NCI-H226 (cell line): ENCODE measurements around the gene ANKS1A.

Experiments used
- DNase-seq: peaks from one replicate; pipeline ENCODE4 v3.0.0-alpha.2; 2015

The ANKS1A gene

DNA sequence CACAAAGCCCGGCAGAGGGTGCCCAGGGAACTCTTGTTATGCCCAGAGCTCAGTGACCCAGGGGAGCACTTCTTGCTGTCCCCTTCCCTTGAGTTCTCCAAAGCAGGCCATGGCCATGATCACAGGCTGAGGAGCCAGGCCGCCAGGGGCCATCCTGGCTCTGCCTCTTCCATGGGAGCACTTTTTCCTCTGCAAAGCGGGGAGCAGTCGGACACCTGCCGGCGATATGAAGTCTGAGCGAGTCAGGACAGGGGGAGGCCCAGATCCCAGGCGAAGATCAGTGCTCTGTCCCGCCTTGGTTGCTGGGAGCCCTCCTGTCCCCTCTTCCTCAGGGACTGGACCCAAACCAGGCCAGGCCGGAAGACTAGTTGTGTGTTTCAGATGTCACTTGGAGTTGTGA is 184.2 kb downstream of the ANKS1A start:
- no peak for DNase-seq

DNA sequence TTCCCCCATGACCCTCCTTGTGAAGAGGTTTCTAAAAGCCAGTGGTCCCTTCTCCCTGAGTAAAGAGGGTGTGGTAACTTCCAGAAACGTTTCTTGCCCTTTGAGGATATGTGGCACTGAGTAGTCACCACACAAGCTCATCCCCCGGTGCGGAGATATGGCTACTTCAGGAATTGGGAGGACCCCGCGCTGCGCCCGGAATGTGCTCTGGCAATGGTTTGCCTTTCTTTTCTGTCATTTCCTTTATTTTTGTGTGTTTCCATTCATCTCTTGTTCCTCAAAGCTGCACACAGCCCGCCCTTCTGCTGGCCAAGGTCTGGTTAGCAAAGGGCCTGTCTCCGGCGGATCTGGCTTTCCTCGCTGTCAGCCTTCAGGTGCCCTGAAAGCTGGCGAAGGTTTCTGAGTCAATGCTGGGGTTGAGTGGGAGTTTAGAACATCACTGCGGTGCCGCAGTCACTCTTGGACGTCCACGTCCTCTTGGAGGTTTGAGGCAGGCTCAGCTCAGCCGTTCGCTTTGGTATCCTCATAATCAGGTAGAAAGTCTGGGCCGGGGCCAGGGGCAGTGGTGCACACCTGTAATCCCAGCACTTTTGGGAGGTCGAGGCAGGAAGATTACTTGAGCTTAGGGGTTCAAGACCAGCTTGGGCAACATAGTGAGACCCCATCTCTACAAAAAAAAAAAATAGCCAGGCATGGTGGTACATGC is 184.9 kb downstream of the ANKS1A start:
- DNase-seq, result no peak

DNA sequence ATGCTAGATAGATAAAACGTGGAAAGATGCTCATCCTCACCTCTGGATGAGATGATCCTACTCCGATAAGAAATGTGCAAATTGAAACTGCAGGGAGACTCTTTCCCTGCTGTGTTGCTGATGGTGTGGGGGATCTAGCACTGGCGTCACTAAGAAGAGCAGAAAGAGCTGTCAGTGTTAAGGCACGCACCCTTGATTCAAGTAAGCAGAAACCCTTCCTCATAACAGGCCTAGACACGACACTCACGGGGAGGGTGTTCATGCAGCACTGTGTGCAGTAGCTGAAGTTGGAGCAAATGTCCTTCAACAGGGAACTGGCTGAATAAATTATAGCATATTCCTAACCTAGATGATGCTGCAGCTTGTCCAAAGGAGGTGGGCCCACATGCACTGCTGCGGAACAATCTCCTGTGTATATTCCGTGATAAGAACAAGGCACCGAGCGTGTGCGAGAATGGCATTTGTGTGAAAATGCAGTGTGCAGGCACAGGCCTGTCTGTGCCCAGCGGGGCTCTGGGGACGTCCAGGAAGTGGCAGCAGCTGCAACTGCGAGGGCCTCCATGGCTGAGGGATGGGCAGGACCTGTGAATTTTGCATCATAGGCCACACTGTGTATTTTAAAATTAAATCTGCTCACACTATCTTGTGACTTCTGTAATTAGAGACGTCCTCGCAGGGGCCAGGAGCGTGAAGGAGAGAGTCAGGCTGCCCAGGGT is 188.1 kb downstream of the ANKS1A start:
- no peak for DNase-seq

DNA sequence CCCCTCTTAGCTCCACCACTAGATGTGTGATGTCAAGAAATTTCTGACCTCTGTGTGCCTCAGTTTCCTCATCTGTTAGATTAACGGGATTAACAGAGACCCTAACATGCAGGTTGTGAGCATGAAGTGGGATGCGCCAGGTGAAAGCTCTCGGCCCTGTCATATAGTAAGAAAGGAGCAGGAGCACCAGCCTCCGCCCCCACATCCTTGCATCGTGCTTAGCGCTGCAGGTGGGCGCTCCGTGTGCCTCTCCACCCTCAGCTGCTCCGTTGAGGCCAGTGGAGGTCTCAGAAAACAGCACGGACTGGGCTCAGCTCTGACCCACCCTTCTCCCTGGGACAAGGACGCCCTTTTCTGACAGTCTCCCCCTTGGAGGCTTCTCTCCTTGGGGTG is 188.7 kb downstream of the ANKS1A start:
- DNase-seq, result no peak

DNA sequence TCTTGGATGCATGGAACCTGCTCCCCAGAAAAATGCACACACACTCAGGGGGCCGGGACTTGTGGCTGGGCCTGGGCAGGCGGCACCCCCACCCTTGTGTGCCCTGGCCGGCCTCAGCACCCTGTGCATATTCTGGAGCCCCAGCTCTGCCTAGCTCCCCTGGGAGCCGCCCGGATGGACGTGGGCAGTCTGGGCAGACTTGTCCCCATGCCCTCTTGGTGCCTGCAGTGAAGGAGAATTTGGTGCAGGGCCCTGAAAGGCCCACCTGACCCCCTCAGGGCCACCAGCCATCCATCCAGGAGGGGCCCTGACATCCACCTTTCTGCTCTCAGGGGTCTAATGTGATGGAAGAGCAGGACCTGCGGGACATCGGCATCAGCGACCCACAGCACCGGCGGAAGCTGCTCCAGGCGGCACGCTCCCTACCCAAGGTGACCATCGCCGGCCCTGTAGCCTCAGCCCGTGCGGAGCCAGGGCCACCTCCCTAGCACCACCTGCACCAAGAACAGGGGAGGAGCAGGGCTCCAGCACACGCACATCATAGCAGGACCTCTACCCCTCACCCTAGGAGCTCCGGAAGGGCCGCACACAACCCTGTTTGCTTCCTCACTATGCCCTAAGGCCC is 189.3 kb downstream of the ANKS1A start:
- DNase-seq, result no peak

DNA sequence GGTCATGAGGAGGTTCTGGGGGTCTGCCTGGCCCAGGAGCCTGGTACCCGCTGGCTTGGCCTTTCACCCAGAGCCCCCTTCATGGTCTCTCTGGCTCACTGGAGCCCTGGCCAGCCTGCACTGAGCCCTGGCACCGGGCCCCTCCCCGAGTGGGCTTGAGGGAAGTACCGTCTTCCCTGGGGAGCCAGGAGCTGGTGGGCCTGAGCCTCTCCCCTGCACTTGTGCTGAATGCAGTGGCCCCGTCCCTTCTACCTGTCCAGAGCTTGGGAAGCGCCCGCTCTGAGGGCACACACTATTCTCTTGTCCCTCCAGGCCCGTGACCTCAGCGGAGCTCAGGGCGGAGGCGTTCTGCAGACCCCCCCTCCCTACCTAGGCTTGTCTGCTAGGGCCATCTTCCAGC is 189.8 kb downstream of the ANKS1A start:
- DNase-seq, result no peak

DNA sequence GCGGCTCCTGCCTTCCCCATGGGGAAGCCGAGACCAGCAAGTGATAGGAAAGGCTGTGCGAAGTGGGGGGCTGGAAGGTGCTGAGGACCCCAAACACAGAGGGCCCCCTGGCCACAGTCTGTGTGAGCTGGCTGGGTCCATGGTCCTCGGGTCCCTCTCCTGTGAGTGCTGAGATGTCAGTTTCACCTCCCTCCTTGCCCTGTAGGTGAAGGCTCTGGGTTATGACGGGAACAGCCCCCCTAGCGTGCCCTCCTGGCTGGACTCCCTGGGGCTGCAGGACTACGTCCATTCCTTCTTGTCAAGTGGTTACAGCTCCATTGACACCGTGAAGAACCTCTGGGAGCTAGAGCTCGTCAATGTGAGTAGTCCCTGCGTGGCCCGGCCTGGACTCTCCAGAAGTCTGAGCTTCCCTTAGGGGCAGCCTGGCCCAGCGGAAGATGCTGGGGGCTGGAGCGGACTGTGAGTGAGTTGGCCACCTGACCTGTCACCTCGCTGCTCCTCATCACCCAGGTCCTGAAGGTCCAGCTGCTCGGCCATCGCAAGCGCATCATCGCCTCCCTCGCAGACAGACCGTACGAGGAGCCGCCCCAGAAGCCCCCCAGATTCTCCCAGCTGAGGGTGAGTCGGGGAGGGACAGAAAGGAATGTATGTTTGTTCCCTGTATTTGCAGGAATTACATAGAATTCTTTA is 190.4 kb downstream of the ANKS1A start:
- DNase-seq, result no peak

DNA sequence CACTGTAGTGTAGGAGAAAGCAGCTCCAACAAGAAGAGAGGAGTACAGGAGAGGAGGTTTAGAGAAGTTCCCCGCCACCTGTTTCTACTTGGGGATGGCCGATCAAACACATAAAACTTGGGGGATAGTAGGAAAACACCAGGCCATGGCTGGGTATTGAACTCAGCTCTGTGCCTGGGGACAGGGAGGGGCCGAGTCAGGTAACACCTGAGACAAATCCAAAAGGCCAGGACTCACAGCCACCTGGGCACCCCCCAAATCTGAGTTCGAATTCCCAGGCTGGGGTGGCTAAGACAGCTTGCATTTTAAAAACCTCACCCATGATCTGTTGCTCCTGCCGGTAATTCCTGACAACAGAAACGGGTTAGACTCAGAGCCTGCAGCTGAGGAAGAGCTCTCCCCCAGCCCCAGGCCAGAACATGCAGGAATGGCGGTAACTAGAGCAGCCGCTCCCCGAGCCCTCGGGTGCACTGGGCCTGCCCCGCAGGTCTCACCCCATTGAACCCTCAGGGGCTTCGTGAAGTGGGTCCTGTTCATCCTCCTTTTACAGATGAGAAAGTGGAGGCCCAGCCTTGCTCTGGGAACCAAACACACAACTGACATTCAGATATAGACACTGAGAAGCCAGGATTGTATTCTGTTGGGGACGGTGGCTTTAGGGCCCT is 191.1 kb downstream of the ANKS1A start:
- DNase-seq, result no peak

DNA sequence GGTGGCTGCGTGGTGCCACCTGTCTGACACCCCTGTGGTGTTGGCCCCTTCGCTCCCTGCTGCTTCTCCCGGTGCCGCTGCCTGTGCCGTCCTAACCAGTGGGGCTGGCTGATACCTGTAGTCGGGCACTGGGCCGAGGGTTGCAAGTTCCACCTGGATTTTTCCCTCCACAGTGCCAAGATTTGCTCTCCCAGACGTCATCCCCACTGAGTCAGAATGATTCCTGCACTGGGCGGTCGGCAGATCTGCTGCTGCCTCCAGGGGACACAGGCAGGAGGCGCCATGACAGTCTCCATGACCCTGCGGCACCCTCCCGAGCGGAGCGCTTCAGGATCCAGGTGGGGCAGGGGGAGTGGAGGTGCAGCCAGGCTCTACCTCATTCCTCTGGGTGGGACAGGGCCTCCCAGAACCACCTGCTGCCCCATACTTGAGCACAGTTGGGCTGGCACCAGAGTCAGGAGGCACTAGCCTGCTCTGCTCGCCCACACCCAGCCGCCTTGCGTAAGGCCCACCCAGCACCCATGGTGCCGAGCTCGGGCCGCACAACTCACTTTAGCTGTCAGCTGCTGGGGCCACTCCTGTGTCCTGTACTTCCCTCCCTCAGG is 191.9 kb downstream of the ANKS1A start:
- no peak for DNase-seq

DNA sequence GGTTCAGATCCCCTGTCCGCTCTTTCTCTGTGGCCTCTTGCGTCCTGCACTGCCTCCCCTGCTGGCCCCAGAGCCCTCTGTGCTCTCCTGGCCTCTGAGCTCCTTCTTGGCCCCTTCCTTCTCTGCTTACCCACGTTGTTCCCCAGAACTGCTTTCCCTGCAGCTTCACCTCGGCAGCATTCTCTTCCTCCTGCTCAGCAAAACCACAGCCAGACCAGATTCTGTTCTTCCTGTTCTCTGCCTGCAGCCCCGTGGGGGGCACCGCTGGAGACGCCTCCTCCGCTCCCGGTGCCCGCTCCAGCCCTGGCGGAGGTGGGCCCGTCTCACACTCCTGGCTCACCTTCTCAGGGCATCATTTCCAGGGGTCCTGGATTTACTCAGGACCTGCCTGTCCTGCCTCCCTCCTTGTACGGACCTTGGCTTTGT is 192.4 kb downstream of the ANKS1A start:
- DNase-seq, result no peak

DNA sequence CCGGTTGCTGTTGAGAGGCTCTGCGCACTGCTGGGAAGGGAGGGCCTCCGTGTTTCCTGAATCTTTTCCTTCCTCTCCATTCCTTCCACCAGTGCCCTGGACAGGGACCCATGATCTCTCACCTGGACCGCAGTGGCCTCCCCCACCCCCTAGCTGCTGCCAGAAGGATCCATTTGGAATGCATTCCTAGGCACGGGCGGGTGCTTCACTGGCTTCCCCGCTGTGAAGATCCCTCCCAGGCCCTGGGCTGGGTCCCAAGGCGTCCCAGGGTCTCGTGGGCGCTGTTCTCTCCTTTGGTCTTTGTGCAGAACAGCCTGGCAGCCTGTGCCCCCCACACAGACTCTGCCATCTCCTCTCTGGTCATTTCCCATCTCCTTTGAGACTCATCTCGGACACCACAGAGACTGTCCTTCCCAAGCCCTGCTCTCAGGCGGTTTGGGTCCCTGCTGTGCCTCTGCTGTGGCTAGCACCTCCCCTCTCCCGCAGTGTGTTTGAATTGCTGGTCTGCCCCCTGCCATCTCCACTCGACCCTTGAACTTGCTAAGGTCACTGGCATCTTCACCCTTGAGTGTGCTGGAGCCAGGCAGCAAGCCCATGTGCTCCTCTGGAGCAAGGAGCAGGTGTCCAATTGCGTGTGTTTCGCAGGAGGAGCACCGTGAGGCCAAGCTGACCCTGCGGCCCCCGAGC is 193.1 kb downstream of the ANKS1A start:
- no peak for DNase-seq

DNA sequence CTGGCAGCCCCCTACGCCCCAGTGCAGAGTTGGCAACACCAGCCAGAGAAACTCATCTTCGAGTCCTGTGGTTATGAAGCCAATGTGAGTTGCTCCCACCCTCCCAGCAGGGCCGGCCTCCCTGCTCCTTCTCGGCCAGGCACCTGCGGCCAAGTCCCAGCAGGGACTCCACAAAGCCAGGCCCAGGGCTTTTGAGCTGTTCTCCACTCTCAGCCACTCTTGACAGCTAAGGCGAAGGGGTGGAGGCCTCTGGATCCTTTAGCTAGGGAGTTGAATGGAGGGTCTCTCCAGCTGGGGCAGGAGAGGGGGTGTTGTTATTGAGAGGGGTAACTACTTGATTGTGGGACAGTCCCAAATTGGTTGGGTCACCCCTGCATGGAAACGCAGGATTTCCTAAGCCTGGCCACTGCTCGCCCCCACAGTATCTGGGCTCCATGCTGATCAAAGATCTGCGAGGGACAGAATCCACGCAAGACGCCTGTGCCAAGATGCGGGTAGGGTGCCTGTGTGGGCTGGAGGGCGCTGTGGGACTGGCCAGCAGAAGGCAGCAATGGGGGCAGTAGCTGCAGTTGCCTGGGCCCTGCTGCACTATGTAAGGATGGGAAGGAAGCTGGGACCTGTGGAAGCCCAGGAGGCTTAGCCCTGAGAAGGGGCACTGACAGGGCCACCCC is 193.8 kb downstream of the ANKS1A start:
- DNase-seq, result no peak

DNA sequence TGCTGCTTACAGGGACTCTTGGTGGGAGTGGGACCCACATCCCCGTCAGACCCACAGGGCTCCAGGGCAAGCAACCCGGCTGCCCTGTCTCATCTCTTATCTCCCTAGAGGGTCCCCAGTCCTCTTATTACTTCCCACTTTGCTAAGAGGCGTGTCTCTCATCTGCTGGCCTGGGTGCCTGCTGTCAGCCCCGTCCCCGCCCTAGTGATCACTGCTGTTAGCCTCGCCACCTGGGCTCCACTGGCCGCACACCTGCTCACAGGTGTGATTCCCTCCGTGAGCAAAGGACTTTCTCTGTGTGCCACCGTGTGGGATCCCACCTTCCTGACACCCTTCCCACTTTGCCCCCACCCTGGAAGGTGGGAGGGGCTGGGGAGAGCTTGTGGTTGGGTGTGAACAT is 194.5 kb downstream of the ANKS1A start:
- DNase-seq, result no peak

DNA sequence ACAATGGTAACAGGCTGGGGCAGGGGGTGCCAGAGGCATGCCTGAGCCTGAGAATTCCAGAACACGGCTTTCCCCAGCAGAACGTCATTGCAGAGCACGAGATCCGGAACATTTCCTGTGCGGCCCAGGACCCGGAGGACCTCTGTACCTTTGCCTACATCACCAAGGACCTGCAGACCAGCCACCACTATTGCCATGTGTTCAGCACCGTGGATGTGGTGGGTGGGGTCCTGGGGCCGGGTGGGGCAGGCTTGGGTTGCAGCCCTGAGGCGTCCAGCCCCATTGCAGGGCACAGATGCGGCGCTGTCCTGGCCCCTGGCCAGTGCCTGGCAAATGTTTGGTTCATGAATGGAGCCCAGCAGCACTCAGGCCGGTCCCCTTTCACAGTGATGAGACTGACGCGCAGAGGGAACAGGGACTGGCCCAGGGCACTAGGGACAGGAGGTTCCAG is 195.0 kb downstream of the ANKS1A start:
- DNase-seq, result no peak

DNA sequence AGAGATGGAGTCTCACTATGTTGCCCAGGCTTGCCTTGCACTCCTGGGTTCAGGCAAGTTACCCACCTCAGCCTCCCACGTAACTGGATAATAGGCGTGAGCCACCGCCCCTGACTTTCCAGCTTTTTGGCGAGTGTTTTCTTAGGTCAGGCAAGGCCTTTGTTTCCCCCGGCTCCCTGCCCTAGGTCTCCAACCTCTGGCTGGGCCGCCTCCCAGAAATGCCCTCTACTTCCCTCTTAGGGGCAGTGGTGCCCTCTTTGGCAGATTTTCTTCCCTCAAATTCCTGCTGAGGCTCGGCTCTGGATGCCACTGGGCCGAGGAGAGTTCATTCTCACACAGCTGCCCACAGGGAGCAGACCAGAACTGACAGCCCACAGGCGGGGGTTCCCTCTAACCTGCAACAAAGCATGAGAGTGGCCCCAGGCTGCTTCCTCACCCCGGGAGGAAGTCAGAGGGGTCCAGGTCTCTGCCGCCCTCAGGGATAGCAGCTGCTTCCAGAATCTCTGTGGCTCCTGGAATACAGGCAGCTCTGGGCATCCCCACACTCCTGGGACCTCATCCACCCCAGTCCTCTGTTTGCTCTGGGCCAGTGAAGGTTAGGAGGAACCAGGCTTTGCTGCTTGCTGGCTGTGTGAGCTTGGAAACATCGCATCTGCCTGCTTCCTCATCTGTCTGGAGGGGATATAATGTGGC is 195.6 kb downstream of the ANKS1A start:
- no peak for DNase-seq

DNA sequence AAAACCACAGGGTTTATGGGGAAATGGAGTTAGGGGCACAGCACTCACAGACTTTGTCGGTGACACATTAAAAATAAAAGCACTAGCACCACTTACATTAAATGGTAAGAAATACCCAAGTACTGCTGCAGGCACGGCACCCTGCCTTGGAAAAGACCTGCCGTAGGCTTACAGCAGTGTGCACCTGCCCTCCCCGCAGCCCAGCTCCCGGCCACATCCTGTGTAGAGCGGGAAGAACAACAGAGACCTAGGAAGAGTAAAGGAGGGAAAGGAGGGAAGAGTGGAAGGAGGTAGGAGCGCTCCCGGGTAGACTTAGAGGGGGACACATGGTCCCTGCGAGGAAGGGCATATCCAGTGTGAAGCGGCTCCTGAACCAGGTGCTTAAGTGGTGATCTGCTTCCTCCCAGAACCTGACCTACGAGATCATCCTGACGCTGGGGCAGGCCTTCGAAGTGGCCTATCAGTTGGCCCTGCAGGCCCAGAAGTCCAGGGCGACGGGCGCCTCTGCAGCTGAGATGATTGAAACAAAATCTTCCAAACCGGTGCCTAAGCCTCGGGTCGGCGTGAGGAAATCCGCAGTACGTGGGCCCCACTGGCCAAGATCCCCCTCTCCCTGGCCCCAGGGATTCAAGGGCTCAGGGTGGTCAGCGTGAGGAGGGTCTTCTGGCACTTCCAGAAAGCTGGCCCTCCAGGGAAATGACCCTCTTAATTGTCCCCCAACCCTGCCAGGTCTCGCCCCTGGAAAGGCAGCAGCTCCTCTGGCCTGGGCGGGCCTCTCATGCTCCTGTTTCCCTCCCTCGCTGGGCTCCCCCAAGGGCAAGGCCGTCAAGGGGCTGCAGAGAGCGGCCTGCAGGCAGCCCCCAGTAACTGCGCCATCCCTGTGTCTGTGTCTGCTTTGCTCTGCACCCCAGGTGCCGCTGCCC is 196.6 kb downstream of the ANKS1A start:
- DNase-seq, result no peak

DNA sequence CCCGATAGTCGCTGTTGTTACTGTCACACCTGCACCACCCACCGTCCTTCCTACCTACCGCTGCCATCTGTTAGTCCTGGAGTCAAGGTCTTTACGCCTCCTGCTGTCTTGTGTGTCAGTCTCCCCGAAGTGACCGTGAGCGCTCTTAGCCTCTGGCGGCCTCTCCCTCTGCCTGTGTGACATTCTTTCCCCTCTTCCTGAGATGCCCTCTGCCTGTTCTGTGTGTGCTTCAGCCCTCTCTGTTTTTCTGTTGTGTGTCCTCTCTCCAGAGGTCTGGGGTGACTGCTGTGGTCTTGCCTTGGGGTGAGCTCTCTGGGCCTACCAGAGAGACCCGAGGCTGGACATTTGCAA is 197.2 kb downstream of the ANKS1A start:
- DNase-seq, result no peak

DNA sequence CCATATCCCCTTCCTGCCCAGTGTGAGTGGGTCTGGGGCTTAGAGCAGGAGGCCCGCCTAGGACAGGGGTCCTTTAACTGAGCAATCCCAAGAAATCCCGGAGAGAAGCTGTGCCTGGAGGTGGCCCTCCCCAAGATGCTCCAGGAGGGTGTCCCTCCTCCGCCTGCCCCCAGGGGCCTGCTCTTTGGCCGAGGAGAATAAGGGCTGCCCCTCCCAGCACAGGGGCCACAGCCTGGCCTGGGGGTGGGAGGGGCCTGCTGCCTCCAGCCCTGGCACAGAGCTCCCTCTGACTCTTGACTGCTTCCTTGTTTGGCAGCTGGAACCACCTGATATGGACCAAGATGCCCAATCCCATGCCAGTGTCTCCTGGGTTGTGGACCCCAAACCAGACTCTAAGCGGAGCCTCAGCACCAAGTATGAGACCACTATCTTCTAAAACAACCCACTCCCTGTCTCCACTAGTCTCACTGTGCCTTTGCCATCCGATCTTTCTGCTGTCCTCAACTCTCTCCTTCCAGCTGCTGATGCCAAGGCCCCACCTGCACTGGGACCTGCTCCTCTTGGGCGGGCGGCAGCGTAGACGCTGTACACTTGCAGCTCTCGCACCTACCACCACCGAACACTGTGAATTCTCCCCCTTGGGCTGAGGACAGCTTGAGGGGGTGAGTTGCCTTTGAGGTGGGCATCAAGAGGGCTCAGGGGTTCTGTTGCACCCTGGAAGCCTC is 197.7 kb downstream of the ANKS1A start:
- no peak for DNase-seq
